DOHH2 (cell line): ENCODE data around the gene NLRC3.

ENCODE experiments used
- H3F3A ChIP-seq: fragments of 200-600 bp; sonication (generic), shearing (Covaris generic); 2 replicates; pipeline ENCODE4 v1.6.0; 2016; ENCODE audit warnings: antibody characterized with exemption, mild to moderate bottlenecking; ENCODE audit not compliant: control insufficient read depth, insufficient read depth
- H3K27ac ChIP-seq: fragments of 200-600 bp; sonication (generic); 2 replicates; pipeline ENCODE4 v1.5.1; 2014; ENCODE audit warnings: low read depth, mild to moderate bottlenecking, low read length, moderate library complexity
- H3K27me3 ChIP-seq: fragments of 200-600 bp; sonication (generic); 2 replicates; pipeline ENCODE4 v1.6.1; 2014; ENCODE audit warnings: mild to moderate bottlenecking, low read length, mixed read lengths; ENCODE audit not compliant: control insufficient read depth
- H3K36me3 ChIP-seq: fragments of 200-600 bp; sonication (generic); 2 replicates; pipeline ENCODE4 v1.6.1; 2014; ENCODE audit warnings: mild to moderate bottlenecking, low read length, moderate library complexity, mixed read lengths; ENCODE audit not compliant: control insufficient read depth
- H3K4me1 ChIP-seq: fragments of 200-600 bp; sonication (generic); 2 replicates; pipeline ENCODE4 v1.6.1; 2014; ENCODE audit warnings: mild to moderate bottlenecking, low read length, mixed read lengths; ENCODE audit not compliant: control insufficient read depth
- H3K4me2 ChIP-seq: fragments of 200-600 bp; sonication (generic); 2 replicates; pipeline ENCODE4 v1.6.0; 2014; ENCODE audit warnings: mild to moderate bottlenecking, low read length, moderate library complexity
- H3K4me3 ChIP-seq: fragments of 200-600 bp; sonication (generic); 2 replicates; pipeline ENCODE4 v1.5.1; 2014; ENCODE audit warnings: mild to moderate bottlenecking, low read length, mixed read lengths
- H3K79me2 ChIP-seq: fragments of 200-600 bp; sonication (generic); 2 replicates; pipeline ENCODE4 v1.6.1; 2014; ENCODE audit warnings: mild to moderate bottlenecking, low read length, mixed read lengths; ENCODE audit not compliant: control insufficient read depth
- H3K9me2 ChIP-seq: fragments of 200-600 bp; sonication (generic); replicated peaks from 2 replicates; pipeline ENCODE4 v1.6.1; 2014; ENCODE audit warnings: mild to moderate bottlenecking, low read length, mixed read lengths; ENCODE audit not compliant: control insufficient read depth
- H3K9me3 ChIP-seq: fragments of 200-600 bp; sonication (generic); 2 replicates; pipeline ENCODE4 v1.6.1; 2014; ENCODE audit warnings: antibody characterized with exemption, low read length, mixed read lengths; ENCODE audit not compliant: control insufficient read depth, insufficient read depth
- H4K20me1 ChIP-seq: fragments of 200-600 bp; sonication (generic); 2 replicates; pipeline ENCODE4 v1.6.0; 2014; ENCODE audit warnings: low read depth, mild to moderate bottlenecking, antibody characterized with exemption, low read length, moderate library complexity; ENCODE audit not compliant: control insufficient read depth, insufficient read depth
- EZH2phosphoT487 ChIP-seq: fragments of 200-600 bp; sonication (generic); IDR thresholded peaks from 2 replicates; pipeline ENCODE4 v1.6.1; 2017; ENCODE audit warnings: borderline replicate concordance, mild to moderate bottlenecking, antibody characterized with exemption, low read length, moderate library complexity, mixed read lengths
- TF ChIP-seq, protein P1 (sequence below): fragments of 200-600 bp; sonication (generic); IDR thresholded peaks from one replicate; pipeline ENCODE4 v1.5.1; 2014; ENCODE audit warnings: antibody characterized with exemption, mild to moderate bottlenecking, low read depth, low read length; ENCODE audit not compliant: poor library complexity, severe bottlenecking

Gene NLRC3

DNA sequence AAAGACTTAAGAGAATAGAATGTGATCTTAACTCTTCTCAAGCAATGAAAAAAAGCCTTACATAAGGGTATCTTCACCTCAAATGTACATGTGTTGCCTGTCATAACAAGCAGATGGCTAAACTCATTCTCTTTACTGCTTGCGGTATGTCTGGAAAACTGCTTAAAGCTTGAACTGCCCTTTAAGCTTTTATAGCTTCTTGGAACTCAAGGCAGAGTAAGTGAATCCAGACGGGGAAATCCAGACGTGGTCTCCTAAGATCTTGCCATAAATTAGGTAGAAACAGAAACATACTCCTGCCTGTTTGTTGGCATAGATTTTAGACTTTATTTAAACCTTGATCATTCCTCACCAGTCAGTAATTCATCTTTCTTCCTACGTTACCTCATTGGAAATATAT is 56.8 kb downstream of the NLRC3 start:
- Histone ChIP-seq H3K4me1 (peaks cover 7% of the 10 kb centered on the region), H3K9me2 (no peaks in the 10 kb centered on the region), H3K79me2 (no peaks in the 10 kb centered on the region), H3K9me3 (no peaks in the 10 kb centered on the region), H3K36me3 (peaks cover 17% of the 10 kb centered on the region), H4K20me1 (no peaks in the 10 kb centered on the region), H3K27ac (no peak overlapping the region), H3K4me2 (no peak overlapping the region), H3K27me3 (no peaks in the 10 kb centered on the region), H3K4me3 (no peak overlapping the region), H3F3A (0 out of 2 replicates have a peak, but pooled peaks cover 5% of the 10 kb centered on the region)
- no peak for TF ChIP-seq EZH2phosphoT487
- TF ChIP-seq, protein P1, sequence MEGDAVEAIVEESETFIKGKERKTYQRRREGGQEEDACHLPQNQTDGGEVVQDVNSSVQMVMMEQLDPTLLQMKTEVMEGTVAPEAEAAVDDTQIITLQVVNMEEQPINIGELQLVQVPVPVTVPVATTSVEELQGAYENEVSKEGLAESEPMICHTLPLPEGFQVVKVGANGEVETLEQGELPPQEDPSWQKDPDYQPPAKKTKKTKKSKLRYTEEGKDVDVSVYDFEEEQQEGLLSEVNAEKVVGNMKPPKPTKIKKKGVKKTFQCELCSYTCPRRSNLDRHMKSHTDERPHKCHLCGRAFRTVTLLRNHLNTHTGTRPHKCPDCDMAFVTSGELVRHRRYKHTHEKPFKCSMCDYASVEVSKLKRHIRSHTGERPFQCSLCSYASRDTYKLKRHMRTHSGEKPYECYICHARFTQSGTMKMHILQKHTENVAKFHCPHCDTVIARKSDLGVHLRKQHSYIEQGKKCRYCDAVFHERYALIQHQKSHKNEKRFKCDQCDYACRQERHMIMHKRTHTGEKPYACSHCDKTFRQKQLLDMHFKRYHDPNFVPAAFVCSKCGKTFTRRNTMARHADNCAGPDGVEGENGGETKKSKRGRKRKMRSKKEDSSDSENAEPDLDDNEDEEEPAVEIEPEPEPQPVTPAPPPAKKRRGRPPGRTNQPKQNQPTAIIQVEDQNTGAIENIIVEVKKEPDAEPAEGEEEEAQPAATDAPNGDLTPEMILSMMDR = no peak

- Histone ChIP-seq H3K4me3 (no peak overlapping the region), H3K9me3 (no peaks in the 10 kb centered on the region), H3F3A (0 out of 2 replicates have a peak, but pooled peaks cover 5% of the 10 kb centered on the region), H3K27me3 (no peaks in the 10 kb centered on the region), H3K9me2 (no peaks in the 10 kb centered on the region), H4K20me1 (no peaks in the 10 kb centered on the region), H3K4me2 (no peak overlapping the region), H3K79me2 (no peaks in the 10 kb centered on the region), H3K4me1 (no peaks in the 10 kb centered on the region), H3K27ac (no peak overlapping the region), H3K36me3 (peaks cover 15% of the 10 kb centered on the region)
- TF ChIP-seq, protein P1 = no peak
- TF ChIP-seq EZH2phosphoT487 = no peak
Observed at GRCh38 chr16:3519581-3519980, 57.6 kb downstream of the NLRC3 start.

DNA sequence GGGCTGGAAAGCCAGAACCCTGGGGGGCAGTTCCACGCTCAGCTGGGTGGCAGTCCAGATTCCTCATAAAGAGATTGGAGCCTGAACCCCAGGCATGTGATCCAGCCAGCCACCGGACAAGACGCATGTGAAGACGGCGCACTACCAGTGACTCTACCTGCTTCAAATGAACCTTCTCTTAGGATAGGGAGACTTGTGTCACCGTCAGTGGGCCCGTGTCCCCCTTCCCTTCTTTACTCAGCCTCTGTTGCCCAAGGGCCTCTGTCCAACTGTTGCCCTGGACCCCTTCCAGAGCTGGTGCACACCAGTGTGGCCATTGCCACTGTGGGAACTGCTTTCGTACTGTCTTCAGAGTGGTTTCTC is 58.2 kb downstream of the NLRC3 start:
- no peaks in the 10 kb centered on the region for H3K27me3 ChIP-seq
- no peaks in the 10 kb centered on the region for H4K20me1 ChIP-seq
- H3K9me2 ChIP-seq = no peaks in the 10 kb centered on the region
- H3K9me3 ChIP-seq = no peaks in the 10 kb centered on the region
- 0 out of 2 replicates have a peak, but pooled peaks cover 5% of the 10 kb centered on the region for H3F3A ChIP-seq
- H3K4me1 ChIP-seq = no peaks in the 10 kb centered on the region
- no peak overlapping the region for H3K27ac ChIP-seq
- no peak overlapping the region for H3K4me2 ChIP-seq
- TF ChIP-seq, protein P1 = no peak
- TF ChIP-seq EZH2phosphoT487 = no peak
- peaks cover 18% of the 10 kb centered on the region for H3K36me3 ChIP-seq
- H3K79me2 ChIP-seq = no peaks in the 10 kb centered on the region
- H3K4me3 ChIP-seq = no peak overlapping the region
